SU-DHL-6 (cell line): Measurements from ENCODE around the gene IL2RG.
A peak's percentile ranks its signal among the peaks of the same experiment; 100 is the strongest.

Source experiments
- H2AFZ ChIP-seq: fragments of 200-600 bp; sonication (generic); 2 replicates; pipeline ENCODE4 v1.6.1; 2014; ENCODE audit warnings: low read depth, mild to moderate bottlenecking, moderate library complexity, mixed read lengths, antibody characterized with exemption, low read length; ENCODE audit not compliant: severe bottlenecking
- H3F3A ChIP-seq: fragments of 200-600 bp; shearing (Covaris generic); 2 replicates; pipeline ENCODE4 v1.6.0; 2016; ENCODE audit warnings: antibody characterized with exemption, mild to moderate bottlenecking; ENCODE audit not compliant: insufficient read depth
- H3K27ac ChIP-seq: fragments of 200-600 bp; sonication (generic); 2 replicates; pipeline ENCODE4 v1.5.1; 2016; ENCODE audit warnings: low read depth, mild to moderate bottlenecking, low read length, moderate library complexity, mixed read lengths
- H3K27me3 ChIP-seq: fragments of 200-600 bp; sonication (generic), shearing (Covaris generic); 2 replicates; pipeline ENCODE4 v1.6.0; 2014; ENCODE audit warnings: mild to moderate bottlenecking, low read length
- H3K36me3 ChIP-seq: fragments of 200-600 bp; sonication (generic); 2 replicates; pipeline ENCODE4 v1.6.1; 2014; ENCODE audit warnings: mild to moderate bottlenecking, low read length, mixed read lengths
- H3K4me2 ChIP-seq: fragments of 300-600, 200-600 bp; shearing (Covaris generic), sonication (generic); 2 replicates; pipeline ENCODE4 v1.6.0; 2014; ENCODE audit warnings: low read length, low read depth, mild to moderate bottlenecking; ENCODE audit not compliant: poor library complexity, severe bottlenecking
- H3K4me3 ChIP-seq: fragments of 200-600 bp; sonication (generic); 2 replicates; pipeline ENCODE4 v1.5.1; 2014; ENCODE audit warnings: antibody characterized with exemption, low read length, mild to moderate bottlenecking, mixed read lengths; ENCODE audit not compliant: insufficient read depth, poor library complexity, severe bottlenecking
- H3K79me2 ChIP-seq: fragments of 200-600 bp; sonication (generic); 2 replicates; pipeline ENCODE4 v1.6.1; 2014; ENCODE audit warnings: mild to moderate bottlenecking, low read length, moderate library complexity; ENCODE audit not compliant: insufficient read depth
- H3K9ac ChIP-seq: fragments of 200-600 bp; sonication (generic); 2 replicates; pipeline ENCODE4 v1.7.0; 2014; ENCODE audit warnings: mild to moderate bottlenecking, low read length
- H3K9me2 ChIP-seq: fragments of 200-600 bp; sonication (generic); replicated peaks from 2 replicates; pipeline ENCODE4 v1.6.1; 2014; ENCODE audit warnings: low read length; ENCODE audit not compliant: insufficient read depth
- H3K9me3 ChIP-seq: fragments of 200-600 bp; sonication (generic); 2 replicates; pipeline ENCODE4 v1.6.1; 2014; ENCODE audit warnings: low read length, mixed read lengths; ENCODE audit not compliant: insufficient read depth
- H4K20me1 ChIP-seq: fragments of 200-600 bp; sonication (generic); 2 replicates; pipeline ENCODE4 v1.6.1; 2014; ENCODE audit warnings: low read depth, mild to moderate bottlenecking, antibody characterized with exemption, low read length, moderate library complexity, mixed read lengths
- EZH2phosphoT487 ChIP-seq: fragments of 200-600 bp; sonication (generic), shearing (Covaris generic); conservative IDR thresholded peaks from 2 replicates; pipeline ENCODE4 v1.6.1; 2018; ENCODE audit warnings: mild to moderate bottlenecking, antibody characterized with exemption, low read length, moderate library complexity, mixed read lengths
- TF ChIP-seq, protein P1 (sequence below): fragments of 200-600 bp; sonication (generic); IDR thresholded peaks from one replicate; pipeline ENCODE4 v1.5.1; 2017; ENCODE audit warnings: antibody characterized with exemption, mild to moderate bottlenecking, low read length, moderate library complexity; ENCODE audit not compliant: insufficient read depth, poor library complexity, severe bottlenecking

The IL2RG gene

DNA sequence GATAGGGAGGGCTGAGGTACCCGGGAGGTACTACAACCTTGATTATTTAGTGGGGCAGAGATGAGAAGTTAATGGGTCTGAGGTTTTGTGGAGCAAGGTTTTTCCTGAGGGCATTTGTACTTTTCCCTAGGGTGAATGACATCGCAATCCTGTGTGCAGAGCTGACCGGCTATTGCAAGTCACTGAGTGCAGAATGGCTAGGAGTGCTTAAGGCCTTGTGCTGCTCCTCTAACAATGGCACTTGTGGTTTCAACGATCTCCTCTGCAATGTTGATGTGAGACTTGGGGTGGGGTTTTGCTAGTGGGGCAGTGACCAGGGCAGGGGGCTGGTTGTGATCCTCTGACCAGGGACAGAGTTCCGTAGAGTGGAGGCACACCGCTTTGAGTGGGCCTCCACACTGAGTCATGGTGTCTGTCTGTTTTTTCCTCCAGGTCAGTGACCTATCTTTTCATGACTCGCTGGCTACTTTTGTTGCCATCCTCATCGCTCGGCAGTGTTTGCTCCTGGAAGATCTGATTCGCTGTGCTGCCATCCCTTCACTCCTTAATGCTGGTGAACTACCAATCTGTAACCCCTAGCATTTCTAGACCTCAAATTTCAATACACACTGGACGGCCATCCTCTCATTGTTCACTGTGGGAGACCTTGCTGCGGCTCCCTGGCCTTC, 16.9 kb upstream of the IL2RG start:
- no peak overlapping the region for H3K4me2 ChIP-seq
- H3K9me2 ChIP-seq, result no peaks in the 10 kb centered on the region
- no peak overlapping the region for H3K4me3 ChIP-seq
- no peak overlapping the region for H3K27ac ChIP-seq
- TF ChIP-seq EZH2phosphoT487, result no peak
- TF ChIP-seq, protein P1, sequence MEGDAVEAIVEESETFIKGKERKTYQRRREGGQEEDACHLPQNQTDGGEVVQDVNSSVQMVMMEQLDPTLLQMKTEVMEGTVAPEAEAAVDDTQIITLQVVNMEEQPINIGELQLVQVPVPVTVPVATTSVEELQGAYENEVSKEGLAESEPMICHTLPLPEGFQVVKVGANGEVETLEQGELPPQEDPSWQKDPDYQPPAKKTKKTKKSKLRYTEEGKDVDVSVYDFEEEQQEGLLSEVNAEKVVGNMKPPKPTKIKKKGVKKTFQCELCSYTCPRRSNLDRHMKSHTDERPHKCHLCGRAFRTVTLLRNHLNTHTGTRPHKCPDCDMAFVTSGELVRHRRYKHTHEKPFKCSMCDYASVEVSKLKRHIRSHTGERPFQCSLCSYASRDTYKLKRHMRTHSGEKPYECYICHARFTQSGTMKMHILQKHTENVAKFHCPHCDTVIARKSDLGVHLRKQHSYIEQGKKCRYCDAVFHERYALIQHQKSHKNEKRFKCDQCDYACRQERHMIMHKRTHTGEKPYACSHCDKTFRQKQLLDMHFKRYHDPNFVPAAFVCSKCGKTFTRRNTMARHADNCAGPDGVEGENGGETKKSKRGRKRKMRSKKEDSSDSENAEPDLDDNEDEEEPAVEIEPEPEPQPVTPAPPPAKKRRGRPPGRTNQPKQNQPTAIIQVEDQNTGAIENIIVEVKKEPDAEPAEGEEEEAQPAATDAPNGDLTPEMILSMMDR, result no peak
- no peaks in the 10 kb centered on the region for H3K9me3 ChIP-seq
- no peaks in the 10 kb centered on the region for H3K36me3 ChIP-seq
- no peaks in the 10 kb centered on the region for H4K20me1 ChIP-seq
- no peaks in the 10 kb centered on the region for H3F3A ChIP-seq
- H3K79me2 ChIP-seq, result no peaks in the 10 kb centered on the region
- no peak overlapping the region for H2AFZ ChIP-seq
- no peaks in the 10 kb centered on the region for H3K27me3 ChIP-seq
- no peak overlapping the region for H3K9ac ChIP-seq

DNA sequence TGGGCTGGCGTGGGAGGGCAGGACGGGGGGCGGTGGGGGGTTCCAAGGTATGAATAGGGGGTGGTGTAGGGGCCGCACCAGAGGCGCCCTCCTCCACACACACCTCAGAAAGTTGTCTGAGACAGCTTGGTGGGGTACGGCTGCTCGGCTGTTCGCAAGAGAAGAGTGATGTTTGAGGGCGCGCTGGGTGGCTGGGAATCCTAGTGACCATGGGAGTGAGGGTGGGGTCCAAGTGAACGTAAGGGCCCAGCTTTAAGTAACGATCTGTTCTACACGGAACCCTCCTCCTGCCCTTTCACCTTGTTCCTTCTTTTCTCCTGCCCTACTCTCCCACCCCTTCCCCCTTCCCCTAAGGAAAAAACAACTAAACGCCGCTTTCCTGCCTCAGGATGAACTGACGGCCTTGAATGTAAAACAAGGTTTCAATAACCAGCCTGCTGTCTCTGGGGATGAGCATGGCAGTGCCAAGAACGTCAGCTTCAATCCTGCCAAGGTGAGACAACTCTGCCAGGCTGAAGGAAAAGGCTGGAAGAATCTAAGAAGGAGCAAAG, 7.7 kb upstream of the IL2RG start:
- H3K27me3 ChIP-seq, result no peaks in the 10 kb centered on the region
- H4K20me1 ChIP-seq, result no peaks in the 10 kb centered on the region
- peak overlapping the region; percentile 72; the same call in 1 of the 2 replicates for H3K27ac ChIP-seq

GRCh38 chrX:71118032-71118984, 6.9 kb upstream of the IL2RG start, which contains the start of gene MED12:
MED12 (plus strand) TSS chrX:71118596; CDS start chrX:71118755, 159 bp downstream.
- peak within 1 kb of the TSS; percentile 72 for H3K27ac ChIP-seq
- H3K9me3 ChIP-seq, result no peaks in the 10 kb centered on the region
- H3K36me3 ChIP-seq, result no peaks in the 10 kb centered on the region
- peak within 1 kb of the TSS; percentile 75 for H3K9ac ChIP-seq
- H3F3A ChIP-seq, result 0 out of 2 replicates have a peak, but pooled peaks cover 5% of the 10 kb centered on the region
- H2AFZ ChIP-seq, result peak within 1 kb of the TSS; percentile 80
- H3K79me2 ChIP-seq, result no peaks in the 10 kb centered on the region
- H4K20me1 ChIP-seq, result no peaks in the 10 kb centered on the region
- peak within 1 kb of the TSS; percentile 72 for H3K4me3 ChIP-seq
- TF ChIP-seq, protein P1, result no peak
- TF ChIP-seq EZH2phosphoT487, result no peak
- H3K4me2 ChIP-seq, result peak within 1 kb of the TSS; percentile 90
- H3K9me2 ChIP-seq, result no peaks in the 10 kb centered on the region
- no peaks in the 10 kb centered on the region for H3K27me3 ChIP-seq

More for the DNA sequence above, 7.7 kb upstream of the IL2RG start:
- H3F3A ChIP-seq, result 0 out of 2 replicates have a peak, but pooled peaks cover 5% of the 10 kb centered on the region
- no peaks in the 10 kb centered on the region for H3K36me3 ChIP-seq
- H3K9me3 ChIP-seq, result no peaks in the 10 kb centered on the region
- no peak for TF ChIP-seq EZH2phosphoT487
- TF ChIP-seq, protein P1, result no peak
- peak overlapping the region; percentile 90 for H3K4me2 ChIP-seq
- peak overlapping the region; percentile 75 for H3K9ac ChIP-seq
- no peaks in the 10 kb centered on the region for H3K9me2 ChIP-seq
- H3K4me3 ChIP-seq, result peak overlapping the region; percentile 72
- no peaks in the 10 kb centered on the region for H3K79me2 ChIP-seq
- H2AFZ ChIP-seq, result peak overlapping the region; percentile 80
